ENCODE results near the gene RPH3AL. TPM values are rescaled to one million over a fixed set of nuclear protein-coding genes. Genes with fewer than 3 reads are reported as not detected.

The RPH3AL gene
- total RNA-seq, 4 donors from 2014 or later = 13.0 to 49.2 (median 26.9) TPM

- TF ChIP-seq CTCF (IDR thresholded peaks at IDR 0.05; ENCODE audit: low read depth) = no peak
These were observed 13.2 kb downstream of the RPH3AL start for GRCh38 chr17:339193-340061.

DNA sequence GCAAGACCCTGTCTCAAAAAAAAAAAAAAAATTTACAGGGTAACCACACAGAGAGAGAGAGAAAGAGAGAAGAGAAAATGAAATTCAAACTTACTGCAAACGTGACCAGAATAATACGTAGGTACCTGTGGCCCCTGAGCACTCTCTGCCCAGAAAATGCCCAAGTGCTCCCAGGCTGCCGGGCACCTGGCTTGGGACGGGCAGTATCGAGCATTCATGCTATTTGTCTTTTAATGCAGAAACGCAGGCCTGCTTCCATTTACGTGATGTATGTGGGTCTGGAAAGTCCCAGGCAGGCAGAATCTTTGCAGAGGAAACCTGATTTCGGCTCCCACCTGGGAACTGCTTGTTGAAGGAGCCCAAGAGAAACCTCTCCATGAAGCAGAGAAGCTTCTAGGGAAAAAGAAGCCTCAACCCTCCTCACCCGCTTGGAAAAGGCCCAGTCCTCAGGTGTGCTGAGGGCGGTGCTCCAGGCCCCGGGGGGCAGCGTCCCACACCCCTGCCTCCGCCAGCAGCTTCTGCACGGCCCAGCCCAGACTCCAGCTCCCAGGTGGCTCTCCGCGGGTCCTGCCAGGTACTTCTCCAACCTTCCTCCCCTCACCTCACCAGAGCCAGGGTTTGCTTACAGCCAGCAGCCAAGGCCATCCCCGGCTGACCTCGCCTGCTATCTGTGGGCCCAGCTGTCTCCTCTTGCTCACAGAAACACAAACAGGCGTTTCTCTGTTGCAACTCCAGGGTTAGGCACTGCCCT is 14.0 kb downstream of the RPH3AL start:
- no peak for TF ChIP-seq CTCF (IDR thresholded peaks at IDR 0.05; ENCODE audit: low read depth)

DNA sequence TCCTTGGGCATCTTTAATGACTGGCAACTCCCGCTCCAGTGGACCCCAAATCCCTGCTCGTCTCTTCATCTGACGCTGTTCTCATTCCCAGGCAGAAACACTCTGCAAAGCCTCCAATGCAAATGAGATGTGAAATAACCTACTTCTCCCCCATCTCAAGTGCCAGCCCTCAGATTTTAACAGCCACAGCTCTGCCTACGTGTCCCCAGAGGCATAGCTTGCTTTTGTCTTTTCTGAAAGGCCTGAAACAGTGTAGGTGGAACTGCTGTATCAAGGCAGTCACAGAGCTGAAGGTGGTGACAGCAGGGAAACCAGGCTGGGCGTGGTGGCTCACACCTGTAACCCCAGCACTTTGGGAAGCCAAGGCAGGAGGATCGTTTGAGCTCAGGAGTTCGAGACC is 14.7 kb downstream of the RPH3AL start:
- no peak for TF ChIP-seq CTCF (IDR thresholded peaks at IDR 0.05; ENCODE audit: low read depth)

GRCh38 chr17:337453-337852 is 15.2 kb downstream of the RPH3AL start:
- no peak for TF ChIP-seq CTCF (IDR thresholded peaks at IDR 0.05; ENCODE audit: low read depth)

DNA sequence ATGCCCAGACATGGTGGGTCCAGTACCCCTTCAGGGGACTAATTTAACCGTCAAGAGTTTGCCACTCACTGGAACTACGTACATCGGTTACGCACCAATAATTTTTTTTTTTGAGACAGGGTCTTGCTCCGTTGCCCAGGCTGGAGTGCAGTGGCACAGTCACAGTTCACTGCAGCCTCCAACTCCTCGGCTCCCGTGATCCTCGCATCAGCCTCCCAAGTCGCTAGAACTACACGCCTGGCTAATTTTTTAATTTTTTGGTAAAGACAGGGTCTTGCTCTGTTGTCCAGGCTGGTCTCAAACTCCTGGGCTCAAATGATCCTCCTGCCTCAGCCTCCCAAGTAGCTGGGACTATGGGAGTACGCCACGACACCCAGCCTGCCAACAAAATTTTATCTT is 15.6 kb downstream of the RPH3AL start:
- TF ChIP-seq CTCF (IDR thresholded peaks at IDR 0.05; ENCODE audit: low read depth) = no peak

- TF ChIP-seq CTCF (IDR thresholded peaks at IDR 0.05; ENCODE audit: low read depth) = no peak
These were observed 16.2 kb downstream of the RPH3AL start for GRCh38 chr17:336110-337021.
